ENCODE measurements around the gene GTPBP3.

GRCh38 chr19:17314007-17314593 lies 23.3 kb upstream of the GTPBP3 start:
- no peak for TF ChIP-seq CTCF (IDR thresholded peaks at IDR 0.05)
- no peak for TF ChIP-seq POLR2AphosphoS5 (IDR thresholded peaks at IDR 0.05; ENCODE audit: insufficient read depth in 1 of 2, low read depth in 1 of 2)
- no peak for TF ChIP-seq POLR2A (IDR thresholded peaks at IDR 0.05)
